ENCODE measurements around the gene ITGA5.

Gene ITGA5

DNA sequence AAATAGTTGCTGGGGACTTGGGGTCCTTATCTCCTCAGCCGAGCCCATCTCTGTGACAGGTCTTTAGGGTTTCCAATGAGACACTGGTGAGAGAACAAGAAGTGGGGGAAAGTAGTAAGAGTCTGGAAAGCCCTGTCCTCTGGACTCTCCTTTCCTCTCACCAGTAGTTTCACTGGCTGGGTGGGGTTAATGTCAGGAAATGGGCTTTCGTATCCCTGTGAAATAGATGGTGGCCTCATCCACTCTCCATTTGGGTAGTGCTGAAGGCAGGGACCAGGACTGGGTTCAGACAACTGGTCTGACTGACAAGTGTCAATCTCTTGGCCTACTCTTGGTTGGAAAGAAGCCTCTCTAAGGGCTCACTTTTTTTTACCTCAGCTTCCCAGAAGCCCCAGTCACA is 42.1 kb downstream of the ITGA5 start:
- H3K27ac Mint-ChIP-seq: no peak overlapping the region
- H3K9me3 Mint-ChIP-seq: no peaks in the 10 kb centered on the region
- no peaks in the 10 kb centered on the region for H3K36me3 Mint-ChIP-seq
- ATAC-seq: no peak
- H3K4me3 Mint-ChIP-seq: no peak overlapping the region
- H3K4me1 Mint-ChIP-seq: peaks cover 25% of the 10 kb centered on the region
- no peaks in the 10 kb centered on the region for H3K27me3 Mint-ChIP-seq

DNA sequence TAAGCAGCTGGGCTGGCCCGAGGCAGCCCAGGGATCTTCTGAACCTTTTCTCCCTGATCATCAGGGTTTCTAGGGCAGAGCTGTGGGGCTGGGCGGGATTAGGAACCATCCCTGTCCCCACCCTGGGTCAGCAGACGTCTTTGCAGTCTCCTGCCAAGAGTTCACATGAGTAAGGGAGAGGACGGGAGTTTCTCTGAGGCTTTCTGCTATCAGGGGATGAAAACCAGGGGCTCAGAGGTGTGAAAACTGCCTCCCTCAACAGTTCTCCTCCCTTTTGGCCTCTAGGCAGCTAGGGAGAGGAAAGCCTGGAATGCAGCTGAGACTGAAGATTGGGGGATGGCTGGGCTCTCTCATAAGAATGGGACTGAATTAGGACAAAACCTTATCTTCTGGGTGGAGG is 42.5 kb downstream of the ITGA5 start:
- no peaks in the 10 kb centered on the region for H3K36me3 Mint-ChIP-seq
- H3K4me1 Mint-ChIP-seq: peaks cover 28% of the 10 kb centered on the region
- no peaks in the 10 kb centered on the region for H3K9me3 Mint-ChIP-seq
- no peak for ATAC-seq
- no peak overlapping the region for H3K4me3 Mint-ChIP-seq
- no peaks in the 10 kb centered on the region for H3K27me3 Mint-ChIP-seq
- H3K27ac Mint-ChIP-seq: no peak overlapping the region

DNA sequence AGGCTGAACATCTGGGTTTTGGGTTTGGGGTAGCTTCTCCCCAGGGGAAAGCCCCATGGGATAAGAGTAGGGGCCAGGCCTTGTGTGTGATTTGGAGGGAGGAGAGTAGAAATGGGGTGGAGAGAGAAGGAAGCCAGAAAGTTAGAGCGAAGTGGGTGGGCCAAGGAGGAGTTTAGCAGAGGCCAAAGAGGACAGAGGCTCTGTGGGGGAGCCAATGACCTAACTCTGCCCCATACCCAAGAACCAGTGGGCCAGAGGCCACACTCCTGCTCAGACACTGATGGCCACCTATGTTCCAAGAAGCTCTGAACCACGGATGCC is 43.8 kb downstream of the ITGA5 start:
- Mint-ChIP-seq H3K9me3 (no peaks in the 10 kb centered on the region), H3K4me1 (peaks cover 23% of the 10 kb centered on the region), H3K27ac (no peak overlapping the region), H3K36me3 (no peaks in the 10 kb centered on the region), H3K27me3 (no peaks in the 10 kb centered on the region), H3K4me3 (no peak overlapping the region)
- no peak for ATAC-seq

DNA sequence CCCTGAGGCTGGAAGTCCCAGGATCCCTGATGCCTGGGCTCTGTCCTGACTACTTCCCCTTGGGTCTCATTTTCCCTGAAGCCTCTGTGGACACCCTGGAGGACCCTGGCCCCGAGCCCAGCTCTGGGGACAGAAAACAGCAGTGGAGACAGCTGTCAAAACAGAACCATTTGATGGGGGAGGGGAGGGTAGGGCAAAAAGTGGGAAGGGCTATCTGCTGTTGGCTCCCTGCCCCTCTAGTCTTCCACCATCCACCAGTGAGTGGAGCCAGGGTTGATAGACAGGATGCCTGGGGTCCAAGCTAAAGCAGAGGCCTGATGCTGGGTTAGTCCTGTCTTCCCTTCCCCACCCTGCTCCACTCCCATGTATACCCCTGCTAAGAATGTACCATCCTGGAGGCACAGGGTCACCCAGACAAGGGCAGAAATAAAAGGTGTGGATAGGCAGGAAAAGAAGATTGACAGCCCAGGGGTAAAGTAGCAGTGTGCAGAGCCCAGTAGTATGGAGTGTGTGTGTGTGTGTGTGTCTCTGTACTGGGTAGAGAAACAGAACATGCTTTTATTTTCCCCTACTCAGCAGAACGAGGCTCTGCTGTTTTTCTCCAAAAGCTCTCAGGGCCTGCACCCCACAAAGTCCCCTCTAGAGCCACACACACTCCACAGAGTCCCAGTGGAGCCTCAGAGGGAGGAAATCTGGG is 44.4 kb downstream of the ITGA5 start:
- no peaks in the 10 kb centered on the region for H3K36me3 Mint-ChIP-seq
- no peak overlapping the region for H3K4me3 Mint-ChIP-seq
- ATAC-seq: no peak
- H3K27ac Mint-ChIP-seq: peak overlapping the region; percentile 5
- H3K27me3 Mint-ChIP-seq: no peaks in the 10 kb centered on the region
- H3K4me1 Mint-ChIP-seq: peaks cover 20% of the 10 kb centered on the region
- no peaks in the 10 kb centered on the region for H3K9me3 Mint-ChIP-seq

DNA sequence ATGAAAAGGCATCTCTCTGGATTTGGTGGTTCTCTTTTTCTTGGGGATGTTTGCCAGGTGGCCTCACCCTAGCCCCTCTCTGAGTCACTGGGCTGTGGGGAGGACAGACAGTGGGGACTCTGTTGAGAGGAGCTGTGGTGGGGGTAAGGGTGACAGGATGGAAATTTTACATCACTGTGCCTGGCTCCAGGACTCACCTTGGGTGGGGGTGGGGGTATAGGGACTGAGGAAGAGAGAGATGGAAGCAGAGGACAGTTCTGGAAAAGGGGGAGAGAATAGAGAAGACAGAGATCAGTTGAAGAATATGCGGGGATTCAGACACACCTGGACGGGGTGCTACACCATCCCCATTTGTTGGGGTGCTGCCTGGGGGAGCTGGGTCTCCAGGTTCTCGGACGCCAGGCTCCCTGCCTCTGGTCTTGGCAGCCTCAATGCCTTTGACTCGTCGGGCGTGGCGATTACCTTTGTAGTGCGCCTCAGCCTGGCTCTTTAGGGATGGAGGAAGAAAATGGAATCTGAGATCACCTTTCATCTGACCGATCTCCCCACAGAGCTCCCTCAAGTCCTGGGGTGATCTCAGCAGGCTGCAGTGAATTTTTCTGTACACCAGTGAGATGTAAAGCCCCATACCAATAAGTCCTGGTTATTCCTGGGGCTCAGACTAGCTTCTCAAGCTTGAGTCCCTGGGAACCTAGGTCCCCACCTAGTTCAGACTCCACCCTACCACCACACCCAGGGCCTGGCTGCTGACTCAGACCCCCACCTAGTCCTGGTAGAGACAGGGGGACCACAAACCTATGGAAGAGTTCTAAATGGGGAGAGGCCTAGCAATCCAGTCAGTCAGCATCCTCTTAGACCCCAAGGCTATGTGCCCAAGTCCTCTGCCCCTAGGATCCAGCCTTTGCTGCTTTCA is 45.2 kb downstream of the ITGA5 start:
- H3K9me3 Mint-ChIP-seq: no peaks in the 10 kb centered on the region
- no peak overlapping the region for H3K4me3 Mint-ChIP-seq
- ATAC-seq: no peak
- no peaks in the 10 kb centered on the region for H3K27me3 Mint-ChIP-seq
- no peaks in the 10 kb centered on the region for H3K36me3 Mint-ChIP-seq
- H3K27ac Mint-ChIP-seq: no peak overlapping the region
- H3K4me1 Mint-ChIP-seq: peaks cover 21% of the 10 kb centered on the region

DNA sequence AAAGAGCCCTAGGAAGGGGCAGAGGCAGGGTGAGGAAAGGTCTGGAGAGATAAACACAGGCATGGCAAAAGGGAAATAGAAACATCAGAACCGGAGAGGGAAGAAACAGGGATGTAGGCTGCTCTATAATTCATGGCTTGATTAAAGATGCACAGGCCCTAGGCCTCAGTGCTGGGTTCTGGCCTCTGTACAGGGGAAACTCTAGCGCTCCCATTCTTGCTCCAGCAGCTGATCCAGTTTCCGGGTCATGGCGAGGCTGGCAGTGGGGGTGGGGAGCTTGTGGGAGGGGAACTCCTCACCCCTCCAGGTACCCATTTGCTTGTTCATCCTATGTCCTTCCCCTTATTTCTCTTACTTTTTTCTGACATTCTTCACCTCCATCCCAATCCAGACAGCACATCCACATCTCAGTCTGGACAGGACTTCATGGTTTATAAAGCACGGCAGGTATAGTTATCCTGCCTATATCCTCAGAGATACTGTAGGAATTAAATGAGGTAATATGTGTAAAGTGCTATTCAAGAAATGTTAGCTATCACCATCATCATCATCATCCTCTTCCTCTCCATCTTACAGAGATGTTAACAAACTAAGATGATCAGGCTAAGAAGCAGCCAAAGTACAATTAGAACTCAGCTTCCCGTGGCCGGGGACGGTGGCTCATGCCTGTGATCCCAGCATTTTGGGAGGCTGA is 46.8 kb downstream of the ITGA5 start:
- no peak overlapping the region for H3K4me3 Mint-ChIP-seq
- H3K36me3 Mint-ChIP-seq: no peaks in the 10 kb centered on the region
- H3K4me1 Mint-ChIP-seq: peaks cover 23% of the 10 kb centered on the region
- H3K27me3 Mint-ChIP-seq: no peaks in the 10 kb centered on the region
- ATAC-seq: no peak
- H3K9me3 Mint-ChIP-seq: no peaks in the 10 kb centered on the region
- peak overlapping the region; percentile 19 for H3K27ac Mint-ChIP-seq

DNA sequence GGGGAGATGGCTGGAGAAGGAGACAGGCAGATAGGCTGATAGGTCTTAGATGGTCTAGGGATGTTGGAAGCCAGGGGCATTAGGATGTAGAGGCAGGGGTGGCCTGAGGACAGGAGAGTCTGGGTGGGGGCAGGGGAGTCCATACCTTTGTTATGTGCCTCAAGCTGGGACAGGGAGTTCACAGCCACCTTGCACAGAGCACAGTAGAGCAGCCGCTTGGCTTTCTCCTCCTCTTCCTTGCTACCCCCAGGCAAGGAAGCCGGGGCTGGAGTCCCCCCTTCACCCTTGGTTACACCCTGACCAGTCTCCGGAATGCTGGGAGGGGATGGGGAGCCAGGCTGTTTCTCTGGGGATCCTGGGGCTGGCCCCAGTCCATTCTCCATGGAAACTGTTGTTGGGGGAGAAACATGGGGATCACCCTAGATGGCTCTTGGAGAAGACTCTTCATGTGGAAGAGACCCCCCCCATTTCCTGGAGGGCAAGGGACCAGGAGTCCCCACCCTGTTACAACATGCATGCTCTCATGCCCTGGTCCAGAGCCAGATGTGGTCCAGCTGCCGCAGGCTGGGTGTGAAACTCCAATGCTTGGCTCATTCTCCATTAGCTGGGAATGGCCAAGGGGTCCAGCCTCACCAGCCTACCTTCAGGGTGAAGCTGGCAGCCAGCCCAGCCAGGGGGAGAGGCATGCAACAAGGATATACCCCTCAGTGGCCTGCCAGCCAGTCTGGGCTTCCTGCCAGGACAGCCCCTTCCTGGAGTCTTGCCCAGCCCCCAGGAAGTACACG is 47.5 kb downstream of the ITGA5 start:
- no peak for ATAC-seq
- H3K9me3 Mint-ChIP-seq: no peaks in the 10 kb centered on the region
- H3K27ac Mint-ChIP-seq: peak overlapping the region; percentile 19
- no peaks in the 10 kb centered on the region for H3K36me3 Mint-ChIP-seq
- no peak overlapping the region for H3K4me3 Mint-ChIP-seq
- peaks cover 23% of the 10 kb centered on the region for H3K4me1 Mint-ChIP-seq
- no peaks in the 10 kb centered on the region for H3K27me3 Mint-ChIP-seq

DNA sequence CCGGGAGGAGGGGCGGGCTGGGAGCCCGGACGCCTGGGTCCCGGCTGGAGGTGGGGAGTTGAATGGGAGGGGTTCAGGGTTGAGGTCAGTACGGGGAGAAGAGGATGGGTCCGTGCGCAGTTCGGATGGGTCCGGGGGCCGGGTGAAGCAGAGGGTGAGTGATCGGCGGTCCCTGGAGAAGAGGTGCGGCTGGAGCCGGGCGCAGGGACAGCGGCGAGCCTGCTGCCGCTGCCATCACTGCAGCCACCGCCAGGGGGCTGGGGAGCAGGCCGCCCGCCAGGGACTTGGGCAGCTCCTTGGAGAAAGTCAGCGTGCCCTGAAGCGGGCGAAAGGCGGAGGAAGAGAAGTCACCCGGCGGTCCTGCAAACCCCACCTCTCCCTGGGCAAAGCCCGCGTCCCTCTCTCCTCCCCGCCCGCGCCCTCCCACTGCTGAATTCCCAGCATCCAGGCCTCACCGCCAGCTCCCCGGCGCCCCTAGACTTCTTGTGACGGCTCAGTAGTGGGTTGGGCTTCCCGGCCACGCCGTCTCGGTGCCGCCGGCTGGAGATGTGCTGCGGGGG is 48.8 kb downstream of the ITGA5 start:
- Mint-ChIP-seq H3K9me3 (no peaks in the 10 kb centered on the region), H3K27me3 (no peaks in the 10 kb centered on the region), H3K36me3 (no peaks in the 10 kb centered on the region), H3K4me1 (peaks cover 23% of the 10 kb centered on the region), H3K27ac (no peak overlapping the region), H3K4me3 (no peak overlapping the region)
- peak; percentile 37 for ATAC-seq

DNA sequence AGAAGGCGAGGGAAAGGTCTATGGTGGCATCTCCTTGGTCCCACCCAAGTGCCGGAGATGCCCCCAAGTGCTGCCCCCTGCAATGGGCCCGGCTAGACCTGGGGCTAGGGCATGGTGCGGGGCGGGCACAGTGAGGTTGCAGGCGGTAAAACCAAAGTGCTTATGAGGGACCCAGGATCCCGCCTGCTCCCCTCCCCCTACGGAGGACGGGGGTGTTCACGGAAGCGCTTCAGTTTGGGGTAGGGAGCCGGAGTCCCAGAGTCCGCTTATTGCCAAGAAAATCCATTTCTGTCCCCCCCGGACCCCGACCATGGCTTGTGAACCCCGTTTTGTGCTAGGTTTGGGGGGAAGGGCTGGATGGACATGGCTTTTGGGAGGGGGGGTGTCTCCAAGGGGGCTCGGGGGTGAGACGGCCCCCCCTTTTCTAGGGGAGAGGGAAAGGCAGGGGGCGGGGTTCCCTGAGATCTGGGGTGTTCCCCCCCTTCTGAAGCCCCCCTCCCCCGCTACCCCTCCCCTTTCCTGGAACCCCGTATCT is 49.4 kb downstream of the ITGA5 start:
- Mint-ChIP-seq H3K27me3 (no peaks in the 10 kb centered on the region), H3K4me3 (peak overlapping the region; percentile 57), H3K36me3 (no peaks in the 10 kb centered on the region), H3K27ac (no peak overlapping the region), H3K4me1 (peaks cover 25% of the 10 kb centered on the region), H3K9me3 (no peaks in the 10 kb centered on the region)
- no peak for ATAC-seq

DNA sequence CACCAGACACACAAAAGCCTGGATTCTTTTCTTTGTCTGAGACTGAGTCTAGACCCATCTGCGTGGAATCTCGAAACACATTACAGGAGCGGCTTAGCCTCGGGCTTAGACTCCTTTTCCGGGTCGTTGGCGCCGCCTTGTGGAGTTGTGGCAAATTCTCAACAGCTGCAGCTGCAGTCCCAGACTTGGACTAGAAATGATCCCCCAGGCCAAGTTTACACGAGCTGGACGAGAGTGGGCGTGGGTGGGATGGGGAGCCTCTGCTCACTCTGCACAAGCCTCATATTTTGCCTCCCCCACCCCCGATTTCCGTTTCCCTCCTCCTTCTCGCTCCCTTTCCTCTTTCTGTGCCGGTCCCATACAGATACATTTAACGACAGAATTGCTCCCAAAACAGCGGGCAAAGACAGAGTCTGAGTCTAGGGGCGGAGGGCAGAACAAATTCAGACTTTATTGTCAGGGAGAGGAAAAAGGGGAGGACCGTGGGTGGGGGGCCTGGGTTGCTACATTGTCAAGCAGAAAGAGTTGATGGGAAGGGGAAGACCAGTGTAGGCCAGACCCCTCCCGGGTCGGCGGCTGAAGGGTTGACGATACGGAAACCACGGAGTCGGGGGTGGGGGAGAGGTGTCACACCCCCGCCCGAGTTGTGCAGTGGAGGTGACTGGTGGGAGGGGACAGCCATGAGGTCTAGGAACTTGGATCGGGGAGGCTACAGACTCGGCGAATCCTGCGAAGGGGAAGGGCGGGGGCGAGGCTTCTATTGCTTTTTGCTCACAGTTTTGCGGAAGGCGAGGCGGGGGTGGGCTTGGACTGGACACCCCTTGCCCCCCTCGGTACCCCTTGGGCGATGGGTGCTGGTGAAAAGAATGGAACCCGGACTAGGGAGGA is 50.1 kb downstream of the ITGA5 start:
- ATAC-seq: peak; percentile 86
- Mint-ChIP-seq H3K36me3 (no peaks in the 10 kb centered on the region), H3K27me3 (no peaks in the 10 kb centered on the region), H3K27ac (peak overlapping the region; percentile 62), H3K4me3 (peak overlapping the region; percentile 57), H3K4me1 (peaks cover 32% of the 10 kb centered on the region), H3K9me3 (no peaks in the 10 kb centered on the region)

DNA sequence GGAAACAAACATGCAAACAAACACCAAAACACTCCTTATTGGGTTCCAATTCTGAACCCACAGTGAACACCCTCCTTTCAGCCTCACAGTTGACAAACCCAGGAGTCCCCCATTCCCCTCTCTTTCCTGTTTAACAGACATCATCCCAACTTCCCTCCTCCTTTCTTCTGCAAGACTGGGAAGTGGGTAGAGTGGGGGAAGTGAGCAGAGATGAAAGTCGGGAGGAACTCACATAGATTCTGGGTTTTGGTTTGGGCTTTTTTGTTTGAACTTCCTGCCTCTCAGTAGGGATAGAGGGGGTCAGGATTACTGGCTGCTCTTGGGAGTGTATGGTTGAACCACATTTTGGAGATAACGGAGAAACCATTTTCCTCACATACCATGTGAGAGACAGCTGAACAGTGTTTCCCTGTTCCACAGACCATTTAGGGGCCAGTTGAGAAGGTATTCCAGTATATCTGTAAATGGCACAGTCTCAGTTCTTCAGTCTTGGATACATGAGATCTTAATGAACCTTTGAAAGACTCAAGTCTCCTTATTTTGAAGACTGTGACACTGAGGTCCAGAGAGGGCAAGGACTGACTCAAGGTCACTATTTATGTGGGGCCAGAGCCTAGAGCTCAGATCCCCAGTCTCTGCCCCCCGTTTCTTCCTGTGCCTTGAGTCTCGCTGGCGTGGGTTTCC is 50.9 kb downstream of the ITGA5 start:
- no peaks in the 10 kb centered on the region for H3K9me3 Mint-ChIP-seq
- peaks cover 40% of the 10 kb centered on the region for H3K4me1 Mint-ChIP-seq
- peak overlapping the region; percentile 57 for H3K4me3 Mint-ChIP-seq
- no peaks in the 10 kb centered on the region for H3K36me3 Mint-ChIP-seq
- H3K27me3 Mint-ChIP-seq: no peaks in the 10 kb centered on the region
- ATAC-seq: peak; percentile 4
- peak overlapping the region; percentile 62 for H3K27ac Mint-ChIP-seq

DNA sequence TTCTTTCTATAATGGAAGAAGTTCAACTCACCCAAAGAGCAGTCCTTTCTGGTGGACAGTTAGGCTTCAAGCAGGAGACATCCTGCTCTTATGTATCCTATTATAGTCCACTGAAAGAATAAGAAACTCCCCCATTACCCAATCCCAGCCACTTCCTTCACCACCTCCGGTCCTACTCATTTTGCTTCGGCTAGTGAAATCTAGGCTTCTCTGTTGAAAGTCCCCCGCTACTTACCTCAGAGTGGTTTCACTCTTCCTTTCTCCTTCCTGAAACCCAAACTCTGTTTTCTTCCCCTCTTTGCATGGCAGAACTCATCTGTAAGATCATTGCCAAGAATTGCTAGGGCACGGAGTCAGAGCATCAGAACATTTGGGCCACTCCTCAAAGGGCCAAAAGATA is 54.7 kb downstream of the ITGA5 start, which contains the start of gene GPR84:
GPR84 (minus strand) TSS at position 74 of the 400 bp plus-strand sequence. CDS start 635 bp downstream, outside the sequence.
- peak within 1 kb of the TSS; percentile 59 for H3K27ac Mint-ChIP-seq
- H3K4me1 Mint-ChIP-seq: peaks cover 40% of the 10 kb centered on the region
- no peaks in the 10 kb centered on the region for H3K27me3 Mint-ChIP-seq
- H3K9me3 Mint-ChIP-seq: no peaks in the 10 kb centered on the region
- H3K4me3 Mint-ChIP-seq: peak within 1 kb of the TSS; percentile 4
- no peaks in the 10 kb centered on the region for H3K36me3 Mint-ChIP-seq
- ATAC-seq: no peak

DNA sequence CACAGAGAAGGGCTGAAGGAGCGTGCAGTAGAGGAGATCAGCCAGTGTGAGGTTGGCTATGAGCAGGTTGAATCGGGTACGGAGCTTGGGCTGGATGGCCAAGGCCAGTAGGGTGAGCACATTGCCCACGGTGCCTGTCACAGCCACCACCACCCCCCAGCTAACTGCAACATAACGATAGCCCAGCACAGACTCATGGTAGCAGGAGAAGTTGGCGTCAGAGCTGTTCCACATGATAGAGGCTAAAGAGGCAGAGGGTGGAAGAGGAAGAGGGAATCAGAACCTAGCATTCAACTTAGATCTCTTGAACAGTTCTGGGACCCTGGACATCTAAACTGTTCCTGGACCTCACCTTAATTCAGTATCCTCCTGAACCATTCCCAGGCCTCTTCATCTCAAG is 55.4 kb downstream of the ITGA5 start:
- Mint-ChIP-seq H3K9me3 (no peaks in the 10 kb centered on the region), H3K4me1 (peaks cover 32% of the 10 kb centered on the region), H3K36me3 (no peaks in the 10 kb centered on the region), H3K27me3 (no peaks in the 10 kb centered on the region), H3K4me3 (no peak overlapping the region), H3K27ac (no peak overlapping the region)
- no peak for ATAC-seq

All from stimulated activated memory B cell treated with anti-CD40 and anti-IgM and Interleukin-4, amounts not matched to agents 10 μg/mL and 1 μg/mL and 100 μg/mL, for 72 hours (primary cell).